VCaP (cell line): Measurements from ENCODE around the gene GUCY2D.

Experiments
- H3K27ac ChIP-seq: fragments of 450-650 bp; 2 replicates; pipeline ENCODE4 v1.5.1; 2017
- TF ChIP-seq, protein P1 (sequence below): fragments of 450-650 bp; conservative IDR thresholded peaks from 2 replicates; pipeline ENCODE4 v1.5.1; 2017; ENCODE audit warnings: mild to moderate bottlenecking, moderate library complexity

Gene GUCY2D

DNA sequence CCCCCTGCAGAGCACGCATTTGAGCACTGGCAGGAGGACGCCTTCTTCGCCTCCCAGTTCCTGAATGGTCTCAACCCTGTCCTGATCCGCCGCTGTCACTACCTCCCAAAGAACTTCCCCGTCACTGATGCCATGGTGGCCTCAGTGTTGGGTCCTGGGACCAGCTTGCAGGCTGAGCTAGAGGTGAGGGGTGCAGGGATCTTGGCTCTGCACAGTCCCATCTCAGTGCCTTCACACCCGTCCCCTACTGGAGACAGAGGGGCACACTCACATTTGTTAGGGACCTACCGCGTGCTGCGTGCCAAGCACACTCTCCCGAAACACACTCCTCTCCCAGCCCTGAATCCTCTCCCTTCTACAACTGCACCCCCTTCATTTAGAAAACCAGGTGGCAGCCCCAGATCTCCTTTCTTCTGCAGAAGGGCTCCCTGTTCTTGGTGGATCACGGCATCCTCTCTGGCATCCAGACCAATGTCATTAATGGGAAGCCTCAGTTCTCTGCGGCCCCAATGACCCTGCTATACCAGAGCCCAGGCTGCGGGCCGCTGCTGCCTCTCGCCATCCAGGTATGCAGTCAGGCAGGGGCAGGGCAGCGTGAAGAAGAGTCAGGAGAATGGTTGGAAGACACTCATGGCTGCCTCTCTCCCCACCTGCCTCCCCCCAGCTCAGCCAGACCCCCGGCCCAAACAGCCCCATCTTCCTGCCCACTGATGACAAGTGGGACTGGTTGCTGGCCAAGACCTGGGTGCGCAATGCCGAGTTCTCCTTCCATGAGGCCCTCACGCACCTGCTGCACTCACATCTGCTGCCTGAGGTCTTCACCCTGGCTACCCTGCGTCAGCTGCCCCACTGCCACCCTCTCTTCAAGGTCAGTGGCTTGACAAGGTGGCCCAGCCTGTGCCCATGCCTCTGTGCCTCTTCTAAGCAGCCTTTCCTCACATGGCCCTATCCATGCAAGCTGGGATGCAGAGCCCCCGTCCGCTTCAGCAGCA is 42.7 kb downstream of the GUCY2D start:
- TF ChIP-seq, protein P1, sequence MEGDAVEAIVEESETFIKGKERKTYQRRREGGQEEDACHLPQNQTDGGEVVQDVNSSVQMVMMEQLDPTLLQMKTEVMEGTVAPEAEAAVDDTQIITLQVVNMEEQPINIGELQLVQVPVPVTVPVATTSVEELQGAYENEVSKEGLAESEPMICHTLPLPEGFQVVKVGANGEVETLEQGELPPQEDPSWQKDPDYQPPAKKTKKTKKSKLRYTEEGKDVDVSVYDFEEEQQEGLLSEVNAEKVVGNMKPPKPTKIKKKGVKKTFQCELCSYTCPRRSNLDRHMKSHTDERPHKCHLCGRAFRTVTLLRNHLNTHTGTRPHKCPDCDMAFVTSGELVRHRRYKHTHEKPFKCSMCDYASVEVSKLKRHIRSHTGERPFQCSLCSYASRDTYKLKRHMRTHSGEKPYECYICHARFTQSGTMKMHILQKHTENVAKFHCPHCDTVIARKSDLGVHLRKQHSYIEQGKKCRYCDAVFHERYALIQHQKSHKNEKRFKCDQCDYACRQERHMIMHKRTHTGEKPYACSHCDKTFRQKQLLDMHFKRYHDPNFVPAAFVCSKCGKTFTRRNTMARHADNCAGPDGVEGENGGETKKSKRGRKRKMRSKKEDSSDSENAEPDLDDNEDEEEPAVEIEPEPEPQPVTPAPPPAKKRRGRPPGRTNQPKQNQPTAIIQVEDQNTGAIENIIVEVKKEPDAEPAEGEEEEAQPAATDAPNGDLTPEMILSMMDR, result no peak
- H3K27ac ChIP-seq, result no peak overlapping the region

DNA sequence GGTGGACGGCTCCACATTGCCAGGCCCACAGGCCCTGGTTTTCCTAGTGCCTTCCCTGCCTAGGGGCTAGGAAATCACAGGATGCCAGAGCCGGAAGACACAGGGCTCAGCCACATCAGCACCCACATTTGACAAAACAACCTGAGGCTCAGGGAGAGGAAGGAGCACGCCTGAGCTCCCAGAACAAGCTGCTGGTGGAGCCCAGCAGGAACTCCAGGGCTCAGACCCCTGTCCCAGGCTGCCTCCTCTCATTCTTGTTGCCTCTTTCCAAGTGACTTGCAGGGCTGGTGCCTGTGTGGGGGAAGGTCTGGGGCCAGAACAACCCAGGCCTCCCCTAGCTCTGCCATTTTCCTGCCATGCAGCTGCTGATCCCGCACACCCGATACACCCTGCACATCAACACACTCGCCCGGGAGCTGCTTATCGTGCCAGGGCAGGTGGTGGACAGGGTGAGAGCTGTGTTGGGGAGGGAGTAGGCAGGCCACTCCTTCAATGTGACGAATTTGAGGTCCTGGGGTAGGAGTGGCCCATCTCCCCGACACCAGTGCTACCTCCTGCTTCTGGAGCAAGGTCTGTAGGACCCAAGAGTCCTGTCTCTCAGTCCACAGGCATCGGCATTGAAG is 44.0 kb downstream of the GUCY2D start:
- no peak overlapping the region for H3K27ac ChIP-seq
- TF ChIP-seq, protein P1, result no peak

DNA sequence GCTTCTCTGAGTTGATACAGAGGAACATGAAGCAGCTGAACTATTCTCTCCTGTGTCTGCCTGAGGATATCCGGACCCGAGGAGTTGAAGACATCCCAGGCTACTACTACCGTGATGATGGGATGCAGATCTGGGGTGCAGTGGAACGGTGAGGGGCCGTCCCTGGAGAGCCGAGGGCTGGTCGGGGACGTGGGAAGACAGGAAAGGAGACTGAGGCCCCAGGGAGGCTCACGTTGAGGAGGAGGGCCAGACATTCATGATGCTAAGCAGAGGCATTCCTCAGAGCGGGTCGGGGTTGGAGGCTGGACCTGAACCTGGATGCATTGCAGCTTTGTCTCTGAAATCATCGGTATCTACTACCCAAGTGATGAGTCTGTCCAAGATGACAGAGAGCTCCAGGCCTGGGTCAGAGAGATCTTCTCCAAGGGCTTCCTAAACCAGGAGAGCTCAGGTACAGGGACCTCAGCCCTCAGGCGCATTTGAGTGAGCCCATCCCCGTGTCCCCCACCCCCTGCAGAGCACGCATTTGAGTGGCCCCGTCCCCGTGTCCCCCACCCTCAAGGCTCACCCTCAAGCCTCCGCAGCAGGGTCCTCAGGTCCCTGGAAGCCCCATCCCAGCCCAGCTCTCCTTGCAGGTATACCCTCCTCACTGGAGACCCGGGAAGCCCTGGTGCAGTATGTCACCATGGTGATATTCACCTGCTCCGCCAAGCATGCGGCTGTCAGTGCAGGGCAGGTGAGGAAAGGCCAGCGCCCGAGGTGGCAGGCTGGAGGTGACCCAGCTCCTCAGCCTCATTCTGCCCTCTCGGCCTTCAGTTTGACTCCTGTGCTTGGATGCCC is 44.7 kb downstream of the GUCY2D start:
- TF ChIP-seq, protein P1, result no peak
- no peak overlapping the region for H3K27ac ChIP-seq

DNA sequence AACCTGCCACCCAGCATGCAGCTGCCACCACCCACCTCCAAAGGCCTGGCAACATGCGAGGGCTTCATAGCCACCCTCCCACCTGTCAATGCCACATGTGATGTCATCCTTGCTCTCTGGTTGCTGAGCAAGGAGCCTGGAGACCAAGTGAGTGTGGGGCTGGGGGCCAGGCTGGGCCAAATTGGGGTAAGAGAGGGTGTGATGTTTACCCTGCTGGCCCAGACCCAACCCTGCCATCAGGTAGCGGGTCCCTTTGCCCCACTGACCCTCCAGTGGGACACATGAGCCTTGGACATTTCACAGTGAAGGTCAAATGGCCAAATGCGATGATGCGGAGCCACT is 45.3 kb downstream of the GUCY2D start:
- no peak overlapping the region for H3K27ac ChIP-seq
- TF ChIP-seq, protein P1, result no peak

DNA sequence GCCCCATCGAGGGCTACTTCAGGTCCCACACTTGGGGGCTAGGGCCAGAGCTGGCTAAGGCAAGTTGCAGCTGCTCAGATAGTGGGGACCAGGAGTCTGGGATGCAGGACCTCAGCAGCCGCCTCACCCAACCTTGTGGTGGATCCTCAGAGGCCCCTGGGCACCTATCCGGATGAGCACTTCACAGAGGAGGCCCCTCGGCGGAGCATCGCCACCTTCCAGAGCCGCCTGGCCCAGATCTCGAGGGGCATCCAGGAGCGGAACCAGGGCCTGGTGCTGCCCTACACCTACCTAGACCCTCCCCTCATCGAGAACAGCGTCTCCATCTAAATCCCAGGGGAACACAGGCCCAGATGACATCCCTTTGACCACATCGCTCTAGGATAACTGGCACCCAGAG is 45.8 kb downstream of the GUCY2D start:
- TF ChIP-seq, protein P1, result no peak
- no peak overlapping the region for H3K27ac ChIP-seq

DNA sequence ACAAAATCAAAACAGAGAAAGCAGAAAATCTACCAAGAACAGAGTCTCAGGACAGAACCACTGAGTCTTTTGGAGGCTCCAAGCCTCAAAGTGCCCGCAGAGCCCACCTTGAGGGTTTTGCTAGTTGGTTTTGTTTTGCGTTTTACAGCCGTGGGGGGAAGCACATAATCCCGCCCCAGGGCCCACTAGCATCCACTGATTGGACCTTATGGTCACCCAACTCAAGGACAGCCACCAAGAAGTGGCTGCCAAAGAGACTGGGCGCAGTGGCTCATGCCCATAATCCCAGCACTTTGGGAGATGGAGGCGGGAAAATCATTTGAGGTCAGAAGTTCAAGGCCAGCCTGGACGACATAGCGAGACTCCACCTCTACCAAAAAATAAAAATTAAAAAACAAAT is 46.3 kb downstream of the GUCY2D start:
- no peak overlapping the region for H3K27ac ChIP-seq
- TF ChIP-seq, protein P1, result no peak

DNA sequence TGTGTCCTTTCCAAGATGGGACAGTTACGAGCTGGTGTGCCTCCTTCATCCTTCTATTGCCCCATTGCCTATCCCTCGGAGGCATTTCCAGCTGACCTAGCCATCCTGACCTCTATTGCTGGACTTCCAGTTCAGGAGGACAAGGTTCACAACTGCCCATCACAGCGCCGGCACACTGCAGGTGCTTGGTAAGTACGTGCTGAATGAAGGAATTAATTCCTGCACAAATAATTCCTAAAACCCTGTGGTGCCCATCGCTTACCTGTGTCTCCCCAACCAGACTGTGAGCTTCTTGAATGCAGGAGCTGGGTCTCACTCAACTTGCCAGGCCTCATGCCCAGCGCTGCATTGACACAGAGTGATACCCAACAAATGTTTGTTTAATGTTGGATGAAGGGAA is 49.4 kb downstream of the GUCY2D start:
- H3K27ac ChIP-seq, result no peak overlapping the region
- TF ChIP-seq, protein P1, result no peak
